ENCODE results near the gene NUP210L. TPM values are rescaled to one million over a fixed set of nuclear protein-coding genes. Genes with fewer than 3 reads are reported as not detected.

Gene NUP210L
- polyA plus RNA-seq, 2 of the 4 experiments (the other 2 are of a cell fraction) = not detected

- no peak overlapping the region for H3K4me2 ChIP-seq
- DNase-seq (ENCODE audit: low read depth in 1 of 2, low spot score in 1 of 2) (no peak), FAIRE-seq (no peak), ATAC-seq (no peak)
- H3K4me3 ChIP-seq = no peak overlapping the region
- H3K27ac ChIP-seq = no peak overlapping the region
- ChIA-PET POLR2A (no interaction called here), CTCF (no interaction called here)
- TF ChIP-seq MYC (IDR thresholded peaks at IDR 0.05; ENCODE audit: borderline replicate concordance, low read length) (no peak), FOXS1 (CRISPR knock-in tag; IDR thresholded peaks at IDR 0.05) (no peak), BCL3 (IDR thresholded peaks at IDR 0.05) (no peak), MAFK (IDR thresholded peaks at IDR 0.05; ENCODE audit: partially characterized antibody) (no peak), HEYL (CRISPR knock-in tag; IDR thresholded peaks at IDR 0.05) (no peak), CEBPB (IDR thresholded peaks at IDR 0.05) (no peak), GATA3 (IDR thresholded peaks at IDR 0.05; ENCODE audit: borderline replicate concordance) (no peak), RFX5 (IDR thresholded peaks at IDR 0.05) (no peak), RARB (CRISPR knock-in tag; IDR thresholded peaks at IDR 0.05) (no peak), HOXB13 (CRISPR knock-in tag; IDR thresholded peaks at IDR 0.05; ENCODE audit: low read depth) (no peak), TP53 (CRISPR knock-in tag; IDR thresholded peaks at IDR 0.05) (no peak), ZC3H11A (IDR thresholded peaks at IDR 0.05) (no peak), FOSL2 (IDR thresholded peaks at IDR 0.05) (no peak), FOSL2 (CRISPR knock-in tag; IDR thresholded peaks at IDR 0.05) (no peak)
- TF ChIP-seq, protein P1, sequence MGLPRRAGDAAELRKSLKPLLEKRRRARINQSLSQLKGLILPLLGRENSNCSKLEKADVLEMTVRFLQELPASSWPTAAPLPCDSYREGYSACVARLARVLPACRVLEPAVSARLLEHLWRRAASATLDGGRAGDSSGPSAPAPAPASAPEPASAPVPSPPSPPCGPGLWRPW (IDR thresholded peaks at IDR 0.05) = no peak
- no peaks in the 10 kb centered on the region for H3K9me3 ChIP-seq
- H3K4me1 ChIP-seq = peaks cover 9% of the 10 kb centered on the region
- WGBS (ENCODE audit: missing lambda C conversion rate) = 94% methylated on average over 2 of the region's 2 CpGs
Observed at GRCh38 chr1:153951801-153952200, 203.1 kb downstream of the NUP210L start.

GRCh38 chr1:153951183-153951582, 203.7 kb downstream of the NUP210L start:
- ChIA-PET POLR2A (no interaction called here), CTCF (interaction anchor here (1.2 to 1.4 kb wide), 2 partner anchors 12 to 35 kb away, joined by 3 to 5 read pairs; partner anchors contain the start of genes RAB13 and SLC39A1)
- no peak for DNase-seq (ENCODE audit: low read depth in 1 of 2, low spot score in 1 of 2)
- no peak for ATAC-seq
- peaks cover 5% of the 10 kb centered on the region for H3K4me1 ChIP-seq
- H3K4me2 ChIP-seq = no peak overlapping the region
- WGBS (ENCODE audit: missing lambda C conversion rate) = 87% methylated on average over 7 of the region's 11 CpGs
- TF ChIP-seq, protein P2, sequence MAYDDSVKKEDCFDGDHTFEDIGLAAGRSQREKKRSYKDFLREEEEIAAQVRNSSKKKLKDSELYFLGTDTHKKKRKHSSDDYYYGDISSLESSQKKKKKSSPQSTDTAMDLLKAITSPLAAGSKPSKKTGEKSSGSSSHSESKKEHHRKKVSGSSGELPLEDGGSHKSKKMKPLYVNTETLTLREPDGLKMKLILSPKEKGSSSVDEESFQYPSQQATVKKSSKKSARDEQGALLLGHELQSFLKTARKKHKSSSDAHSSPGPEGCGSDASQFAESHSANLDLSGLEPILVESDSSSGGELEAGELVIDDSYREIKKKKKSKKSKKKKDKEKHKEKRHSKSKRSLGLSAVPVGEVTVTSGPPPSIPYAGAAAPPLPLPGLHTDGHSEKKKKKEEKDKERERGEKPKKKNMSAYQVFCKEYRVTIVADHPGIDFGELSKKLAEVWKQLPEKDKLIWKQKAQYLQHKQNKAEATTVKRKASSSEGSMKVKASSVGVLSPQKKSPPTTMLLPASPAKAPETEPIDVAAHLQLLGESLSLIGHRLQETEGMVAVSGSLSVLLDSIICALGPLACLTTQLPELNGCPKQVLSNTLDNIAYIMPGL (CRISPR knock-in tag; IDR thresholded peaks at IDR 0.05; ENCODE audit: borderline replicate concordance) = no peak
- TF ChIP-seq SREBF2 (IDR thresholded peaks at IDR 0.05) = no peak
- no peak overlapping the region for H3K4me3 ChIP-seq
- H3K27ac ChIP-seq = no peak overlapping the region
- H3K9me3 ChIP-seq = no peaks in the 10 kb centered on the region
- FAIRE-seq = no peak

DNA sequence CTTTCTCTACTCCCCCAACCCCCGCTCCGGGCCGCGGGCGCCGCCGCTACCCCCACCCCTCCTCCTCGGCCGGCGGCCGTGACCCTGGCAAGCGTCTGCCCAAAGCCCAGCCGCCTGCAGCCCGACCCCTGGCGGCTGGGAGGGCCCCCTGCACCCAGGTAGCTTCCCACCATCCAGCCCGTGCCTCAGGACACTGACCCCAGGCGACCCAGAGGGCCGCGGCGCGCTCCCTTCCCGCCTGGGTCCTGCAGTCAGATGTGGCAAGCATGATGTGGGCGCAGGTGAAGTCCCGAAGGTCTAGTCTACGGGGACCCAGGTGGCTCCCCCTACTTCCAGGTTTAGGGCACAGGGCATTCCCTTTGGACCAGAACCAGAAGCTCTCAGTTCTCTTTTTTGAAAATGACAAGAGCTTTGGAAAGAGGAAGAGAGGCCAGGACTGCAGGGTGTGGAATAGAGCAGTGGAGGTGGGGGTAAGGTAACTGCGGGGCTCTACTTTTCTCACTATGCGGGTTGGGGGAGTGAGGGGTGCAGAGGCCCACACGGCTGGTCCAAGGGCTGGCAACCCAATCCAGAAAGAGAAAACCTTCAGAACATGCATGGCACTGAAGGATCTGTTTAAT, 208.1 kb downstream of the NUP210L start, which contains the start of gene DENND4B:
Gene DENND4B, minus strand, starts transcription at position 97 of the 620 bp plus-strand sequence. CDS start 2,344 bp downstream, outside the sequence.
- 40% methylated on average over 7 of the region's 28 CpGs for WGBS (ENCODE audit: missing lambda C conversion rate)
- peak; percentile 83 to 98 for DNase-seq (ENCODE audit: low read depth in 1 of 2, low spot score in 1 of 2)
- TF ChIP-seq JUN (IDR thresholded peaks at IDR 0.05) = peak in 1 of 2 experiments; percentile 41; a peak in 3 of 5 replicates
- no peak for TF ChIP-seq E2F6 (IDR thresholded peaks at IDR 0.05; ENCODE audit: borderline replicate concordance, low read depth)
- no peak for TF ChIP-seq ZC3H11A (IDR thresholded peaks at IDR 0.05)
- TF ChIP-seq PHF8 (IDR thresholded peaks at IDR 0.05; ENCODE audit: borderline replicate concordance, low read depth) = no peak
- TF ChIP-seq ZNF302 (CRISPR knock-in tag; IDR thresholded peaks at IDR 0.05) = no peak
- TF ChIP-seq NPAS2 (CRISPR knock-in tag; IDR thresholded peaks at IDR 0.05; ENCODE audit: borderline replicate concordance) = no peak
- TF ChIP-seq HOXA7 (CRISPR knock-in tag; IDR thresholded peaks at IDR 0.05) = no peak
- no peak for TF ChIP-seq CEBPB (IDR thresholded peaks at IDR 0.05)
- TF ChIP-seq ESRRA (IDR thresholded peaks at IDR 0.05; ENCODE audit: borderline replicate concordance, low read length) = 0 out of 2 replicates have a peak, but pooled peaks have one; percentile 39
- TF ChIP-seq EHF (CRISPR knock-in tag; IDR thresholded peaks at IDR 0.05) = no peak
- TF ChIP-seq MAX (IDR thresholded peaks at IDR 0.05) = peak; percentile 62
- TF ChIP-seq CHD4 (IDR thresholded peaks at IDR 0.05; ENCODE audit: borderline replicate concordance) = no peak
- TF ChIP-seq CBX8 (IDR thresholded peaks at IDR 0.05) = no peak
- TF ChIP-seq, protein P2 (CRISPR knock-in tag; IDR thresholded peaks at IDR 0.05; ENCODE audit: borderline replicate concordance) = no peak
- TF ChIP-seq CBX2 (IDR thresholded peaks at IDR 0.05; ENCODE audit: borderline replicate concordance, low read depth) = no peak
- no peak for TF ChIP-seq GATA3 (IDR thresholded peaks at IDR 0.05; ENCODE audit: borderline replicate concordance)
- TF ChIP-seq RFX5 (IDR thresholded peaks at IDR 0.05) = no peak

More for the DNA sequence above, 208.1 kb downstream of the NUP210L start, which contains the start of gene DENND4B:
- POLR2A ChIA-PET = interaction anchor here (0.5 to 2.0 kb wide), 15 partner anchors 10 to 1375 kb away, joined by 3 to 16 read pairs (median 3); partner anchors contain the start of genes CHTOP, CREB3L4, GATAD2B and INTS3
- FAIRE-seq = no peak
- peak within 1 kb of the TSS; percentile 99 for H3K4me3 ChIP-seq
- peak within 1 kb of the TSS; percentile 89 for H3K4me2 ChIP-seq
- peak; percentile 93 to 95 for ATAC-seq
- H3K9me3 ChIP-seq = no peaks in the 10 kb centered on the region
- CTCF ChIA-PET = interaction anchor here (0.7 to 5.8 kb wide), 45 partner anchors 9 to 385 kb away, joined by 3 to 75 read pairs (median 4); partner anchors contain the start of genes CREB3L4, CRTC2, JTB and RAB13
- peak within 1 kb of the TSS; percentile 98 to 99 for H3K27ac ChIP-seq
- peaks cover 16% of the 10 kb centered on the region for H3K4me1 ChIP-seq
